HCT116 (cell line): ENCODE results near the gene EIF3F. TPM values are rescaled to one million over a fixed set of nuclear protein-coding genes. Genes with fewer than 3 reads are reported as not detected.

Source experiments
- ATAC-seq: fragments of 200-7000 bp; cut with Tn5 transposase; 2 replicates; pipeline ENCODE4 v1.9.1; 2020; ENCODE audit warnings: mild to moderate bottlenecking, moderate library complexity
- BruUV-seq: library from RNA; stranded (reverse); fragments of 400-500 nt; replicated peaks from 2 replicates; lab custom pipeline; 2021; lab: Mats Ljungman, UMichigan
- CTCF ChIA-PET: fragments of 300-600 bp; sonication (Branson Sonifier 250); formaldehyde crosslinking; loops from one replicate; lab custom pipeline; 2021; ENCODE audit warnings: antibody characterized with exemption; lab: Charles Lee
- POLR2A ChIA-PET: fragments of 300-600, 350-600 bp; sonication (Branson Sonifier 250); formaldehyde crosslinking; loops from one replicate; lab custom pipeline; 2021; ENCODE audit warnings: antibody characterized with exemption; lab: Charles Lee
- RAD21 ChIA-PET, 2 experiments: fragments of 300-600 bp; sonication (Branson Sonifier 250); formaldehyde crosslinking; loops; one replicate each; lab custom pipeline; 2023; ENCODE audit warnings: low total read pairs in 2 of 2; ENCODE audit not compliant: uncharacterized antibody in 2 of 2, unreplicated experiment in 2 of 2, low non-redundant PET in 1 of 2; lab: Charles Lee
- DNase-seq: peaks from one replicate; pipeline ENCODE4 v3.0.0-alpha.2; 2010; ENCODE audit warnings: low read depth, low spot score
- H2AFZ ChIP-seq: fragments of 200-600 bp; shearing (Covaris generic), sonication (generic); 2 replicates; pipeline ENCODE4 v1.6.1; 2017; ENCODE audit warnings: low read depth, mixed run types, mixed read lengths, antibody characterized with exemption, low read length; ENCODE audit not compliant: poor library complexity, severe bottlenecking
- H3K27ac ChIP-seq: 2 replicates; pipeline ENCODE4 v1.5.1; 2012; ENCODE audit warnings: low read depth, low read length
- H3K27me3 ChIP-seq: fragments of 200-600 bp; sonication (generic); 2 replicates; pipeline ENCODE4 v1.6.1; 2016; ENCODE audit warnings: mixed run types, low read length, mixed read lengths; ENCODE audit not compliant: insufficient read depth
- H3K36me3 ChIP-seq, 2 experiments: fragments of 200-500 bp in 1 of 2; fragments of 200-600 bp in 1 of 2; sonication (Bioruptor generic) in 1 of 2; sonication (generic) in 1 of 2; 2 replicates each; pipeline versions ENCODE4 v1.5.1 to v1.6.1; 2014 to 2016; ENCODE audit warnings: low read length in 2 of 2, inconsistent platforms in 1 of 2, mixed read lengths in 1 of 2, mixed run types in 1 of 2; ENCODE audit not compliant: insufficient read depth in 2 of 2, control insufficient read depth in 1 of 2
- H3K4me1 ChIP-seq, 2 experiments: fragments of 200-600 bp in 1 of 2; sonication (generic) in 1 of 2; 2 replicates each; pipeline versions ENCODE4 v1.5.1 to v1.6.1; 2012 to 2017; ENCODE audit warnings: low read length in 2 of 2, inconsistent platforms in 1 of 2, mild to moderate bottlenecking in 1 of 2, mixed read lengths in 1 of 2, mixed run types in 1 of 2, moderate library complexity in 1 of 2; ENCODE audit not compliant: insufficient read depth in 2 of 2, control insufficient read depth in 1 of 2
- H3K4me2 ChIP-seq: fragments of 200-600 bp; sonication (generic); 2 replicates; pipeline ENCODE4 v1.6.1; 2017; ENCODE audit warnings: mixed run types, low read length, mixed read lengths
- H3K4me3 ChIP-seq, 2 experiments: fragments of 200-600 bp in 1 of 2; sonication (generic) in 1 of 2; replicated peaks in 1 of 2; 2 replicates each; pipeline ENCODE4 v1.5.1; 2011 to 2016; ENCODE audit warnings: low read length in 2 of 2, control low read depth in 1 of 2, low read depth in 1 of 2, mild to moderate bottlenecking in 1 of 2, mixed read lengths in 1 of 2, mixed run types in 1 of 2
- H3K79me2 ChIP-seq: fragments of 200-600 bp; sonication (generic); 2 replicates; pipeline ENCODE4 v1.6.1; 2017; ENCODE audit warnings: mild to moderate bottlenecking, mixed run types, low read length, moderate library complexity, mixed read lengths; ENCODE audit not compliant: insufficient read depth
- H3K9ac ChIP-seq: fragments of 200-600 bp; sonication (generic); 2 replicates; pipeline ENCODE4 v1.6.1; 2016; ENCODE audit warnings: low read length, mixed read lengths
- H3K9me2 ChIP-seq: fragments of 200-600 bp; sonication (generic), shearing (Covaris generic); 2 replicates; pipeline ENCODE4 v1.6.1; 2017; ENCODE audit warnings: mixed run types, mild to moderate bottlenecking, moderate library complexity; ENCODE audit not compliant: insufficient read depth
- H3K9me3 ChIP-seq, 2 experiments: fragments of 200-500 bp in 1 of 2; fragments of 200-600 bp in 1 of 2; sonication (Bioruptor generic) in 1 of 2; sonication (generic) in 1 of 2; 2 replicates each; pipeline ENCODE4 v1.6.1; 2014 to 2017; ENCODE audit warnings: low read length in 2 of 2, mixed read lengths in 2 of 2, inconsistent platforms in 1 of 2, low read depth in 1 of 2, mild to moderate bottlenecking in 1 of 2, mixed run types in 1 of 2, moderate library complexity in 1 of 2; ENCODE audit not compliant: control insufficient read depth in 1 of 2, insufficient read depth in 1 of 2
- H4K20me1 ChIP-seq: fragments of 200-600 bp; sonication (generic), shearing (Covaris generic); 2 replicates; pipeline ENCODE4 v1.6.1; 2017; ENCODE audit warnings: mixed run types, mild to moderate bottlenecking, moderate library complexity; ENCODE audit not compliant: insufficient read depth
- CEBPB ChIP-seq: IDR thresholded peaks from 2 replicates; pipeline ENCODE4 v1.6.1; 2012; ENCODE audit warnings: low read depth
- CTCF ChIP-seq, 3 experiments: fragments of 200-600 bp in 1 of 3; sonication (generic) in 1 of 3; IDR thresholded peaks in 2 of 3; conservative IDR thresholded peaks in 1 of 3; 2 replicates each; pipeline ENCODE4 v1.5.1; 2012 to 2017; ENCODE audit warnings: low read depth in 2 of 3, low read length in 2 of 3, antibody characterized with exemption in 1 of 3, borderline replicate concordance in 1 of 3, control low read depth in 1 of 3, mild to moderate bottlenecking in 1 of 3, mixed read lengths in 1 of 3, mixed run types in 1 of 3, moderate library complexity in 1 of 3; ENCODE audit not compliant: insufficient read depth in 1 of 3
- EGR1 ChIP-seq: IDR thresholded peaks from 2 replicates; pipeline ENCODE4 v1.6.1; 2012; ENCODE audit warnings: low read depth
- EZH2 ChIP-seq: fragments of 200-600 bp; sonication (generic); IDR thresholded peaks from 2 replicates; pipeline ENCODE4 v1.6.1; 2017; ENCODE audit warnings: antibody characterized with exemption, mixed run types
- JUND ChIP-seq: IDR thresholded peaks from 2 replicates; pipeline ENCODE4 v1.6.1; 2012
- POLR2AphosphoS5 ChIP-seq: IDR thresholded peaks from 2 replicates; pipeline ENCODE4 v1.6.1; 2011; ENCODE audit warnings: mild to moderate bottlenecking, low read depth, low read length, moderate library complexity
- RAD21 ChIP-seq: IDR thresholded peaks from 2 replicates; pipeline ENCODE4 v1.6.1; 2012; ENCODE audit warnings: low read depth, mild to moderate bottlenecking
- REST ChIP-seq: IDR thresholded peaks from 2 replicates; pipeline ENCODE4 v1.6.1; 2012; ENCODE audit warnings: low read depth
- SRF ChIP-seq: IDR thresholded peaks from 2 replicates; pipeline ENCODE4 v1.6.1; 2012; ENCODE audit warnings: low read depth
- TCF7L2 ChIP-seq: IDR thresholded peaks from 2 replicates; pipeline ENCODE4 v1.7.0; 2011; ENCODE audit warnings: borderline replicate concordance, inconsistent platforms; ENCODE audit not compliant: insufficient read depth, insufficient read length; ENCODE audit errors: extremely low read depth
- ZNF274 ChIP-seq: fragments of 200-500 bp; sonication (Bioruptor generic); IDR thresholded peaks from 2 replicates; pipeline ENCODE4 v1.6.1; 2014; ENCODE audit warnings: mild to moderate bottlenecking, low read depth, low read length, inconsistent platforms
- intact Hi-C: fragments of 100-400 bp; cut with micrococcal nuclease; formaldehyde crosslinking; loops from 2 replicates; pipeline ENCODE4 v1.10.0; 2022
- total RNA-seq: library from RNA; stranded (reverse); gene quantifications from one replicate; pipeline ENCODE4 v1.2.1, GENCODE V29; 2021; ENCODE audit not compliant: unreplicated experiment

EIF3F gene
- total RNA-seq, 1 experiment from 2014 or later, result 313 TPM

- Histone ChIP-seq H3K9me2 (no peaks in the 10 kb centered on the region), H3K4me1 (no peaks in the 10 kb centered on the region), H3K27me3 (peaks cover 25% of the 10 kb centered on the region), H3K9ac (no peak overlapping the region), H3K27ac (no peak overlapping the region), H3K36me3 (no peaks in the 10 kb centered on the region), H3K9me3 (peaks cover 0 to 4% of the 10 kb centered on the region in 2 experiments; a peak in 1 of 4 replicates), H3K4me3 (no peak overlapping the region), H2AFZ (no peak overlapping the region), H4K20me1 (no peaks in the 10 kb centered on the region), H3K4me2 (no peak overlapping the region), H3K79me2 (no peaks in the 10 kb centered on the region)
- POLR2A ChIA-PET, result no interaction called here
- ATAC-seq, result no peak
- TF ChIP-seq EZH2 (no peak), SRF (no peak), EGR1 (no peak), RAD21 (no peak), CTCF (IDR thresholded peaks at IDR 0.05 in 2 of 3, conservative IDR thresholded peaks at IDR 0.05 in 1 of 3; ENCODE audit: borderline replicate concordance in 1 of 3, insufficient read depth in 1 of 3, low read depth in 2 of 3, low read length in 2 of 3) (no peak), POLR2AphosphoS5 (no peak), CEBPB (no peak), REST (no peak), JUND (no peak), TCF7L2 (no peak), ZNF274 (no peak)
- CTCF ChIA-PET, result no interaction called here
- DNase-seq, result no peak
- intact Hi-C loops, result no loop called here
- BruUV-seq, result no TSS peak
- RAD21 ChIA-PET, result no interaction called here
Observed at GRCh38 chr11:7944123-7944522, 43.0 kb upstream of the EIF3F start.
